ENCODE results near the gene P2RX1. TPM values are rescaled to one million over a fixed set of nuclear protein-coding genes. Genes with fewer than 3 reads are reported as not detected.

The P2RX1 gene
- total and polyA plus RNA-seq, 2 of the 4 experiments (the other 2 are of a cell fraction) = not detected

DNA sequence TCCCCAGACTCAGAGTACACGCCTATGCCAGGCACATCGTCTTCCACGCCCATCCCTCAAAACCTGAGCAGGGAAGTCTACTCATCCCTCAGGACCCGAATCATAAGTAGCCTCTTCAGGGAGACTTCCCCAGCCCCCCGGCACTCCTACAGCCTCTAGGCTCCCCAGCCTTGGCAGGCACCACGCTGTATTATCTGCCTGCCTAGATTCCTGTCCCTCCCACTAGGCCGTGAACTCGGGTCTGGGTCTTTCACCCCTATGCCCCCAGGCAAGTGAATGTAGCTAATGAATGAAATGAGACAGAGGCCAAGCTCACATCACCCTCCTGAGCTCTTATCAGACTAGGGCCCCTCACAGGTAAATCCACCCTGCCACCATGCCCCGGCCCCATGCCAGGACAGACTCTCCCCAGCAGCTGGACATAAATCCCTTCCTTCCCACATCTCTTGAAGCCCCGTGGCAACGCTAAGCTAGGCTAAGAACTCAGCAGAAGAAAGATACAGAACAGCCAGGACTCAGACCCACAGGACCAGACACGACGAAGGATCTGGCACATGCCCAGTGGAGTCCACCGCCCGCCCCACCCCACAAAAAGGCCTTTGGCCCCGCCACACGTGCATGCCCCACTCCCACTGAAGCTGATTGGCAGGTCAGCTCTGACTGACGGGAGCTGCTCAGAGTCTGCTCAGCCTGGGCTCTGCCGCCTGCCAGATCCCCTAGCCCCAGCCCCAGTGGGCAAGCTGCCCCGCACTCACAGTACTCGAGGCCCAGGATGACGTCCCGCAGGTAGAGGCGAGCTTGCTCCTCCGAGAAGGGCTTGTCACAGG, 36.5 kb downstream of the P2RX1 start:
- H4K20me1 ChIP-seq (ENCODE audit: insufficient read depth, low read length) = no peaks in the 10 kb centered on the region
- no peak overlapping the region for H2AK5ac ChIP-seq (ENCODE audit: low read depth, low read length)
- H3K4me1 ChIP-seq (ENCODE audit: control insufficient read depth, insufficient read depth, low read length) = peaks cover 5% of the 10 kb centered on the region; the same call in 1 of the 2 replicates
- 0 out of 4 replicates have a peak overlapping the region, but pooled peaks of 1 of the 2 experiments have one; percentile 3 for H4K8ac ChIP-seq (ENCODE audit: low read depth in 2 of 2, low read length in 2 of 2)
- 88% methylated on average over 9 of the region's 25 CpGs; no CpG with 5 or more reads in 1 of the 2 experiments for WGBS, 2 experiments (ENCODE audit: extremely low coverage in 2 of 2, insufficient read length in 1 of 2)
- H2AK9ac ChIP-seq (replicated peaks; ENCODE audit: low read depth, low read length, poor library complexity) = no peak overlapping the region
- H3K14ac ChIP-seq (replicated peaks; ENCODE audit: low read depth, low read length) = no peak overlapping the region
- H3K27me3 ChIP-seq (ENCODE audit: control insufficient read depth, insufficient read depth, low read length) = no peaks in the 10 kb centered on the region
- no TSS peak for BruUV-seq (replicated peaks)
- H4K5ac ChIP-seq (ENCODE audit: low read depth, low read length) = no peak overlapping the region
- dilution Hi-C loops (cut with HindIII; ENCODE audit: low sequenced_read_pairs, unreplicated experiment) (no loop called here), in situ Hi-C loops (cut with MboI; ENCODE audit: low sequenced_read_pairs) (no loop called here), intact Hi-C loops (cut with micrococcal nuclease) (no loop called here)
- ATAC-seq (ENCODE audit: low read depth) (no peak; the same call in 1 of the 2 replicates), DNase-seq (no peak)
- H3K9ac ChIP-seq (ENCODE audit: low read depth, low read length) = no peak overlapping the region
- H3K4ac ChIP-seq (ENCODE audit: low read depth, low read length) = no peak overlapping the region
- H2BK5ac ChIP-seq (ENCODE audit: low read depth, low read length, poor library complexity, severe bottlenecking) = no peak overlapping the region
- H3K4me3 ChIP-seq (ENCODE audit: insufficient read depth, low read depth, low read length) = no peak overlapping the region
- H3K56ac ChIP-seq (ENCODE audit: extremely low read depth, insufficient read depth, low read length) = no peak overlapping the region
- H3K23ac ChIP-seq (ENCODE audit: low read depth, low read length) = no peak overlapping the region
- no peaks in the 10 kb centered on the region for H3K79me1 ChIP-seq (ENCODE audit: low read depth in 1 of 2, low read length in 2 of 2)
- no peak overlapping the region for H3K27ac ChIP-seq (ENCODE audit: insufficient read depth, low read length)
- H2BK20ac ChIP-seq (ENCODE audit: low read depth, low read length) = no peak overlapping the region
- H4K91ac ChIP-seq (ENCODE audit: insufficient read depth, low read depth, low read length) = no peak overlapping the region
- TF ChIP-seq MAFK (IDR thresholded peaks at IDR 0.05; ENCODE audit: low read depth, low read length) = no peak
- TF ChIP-seq, protein P1, sequence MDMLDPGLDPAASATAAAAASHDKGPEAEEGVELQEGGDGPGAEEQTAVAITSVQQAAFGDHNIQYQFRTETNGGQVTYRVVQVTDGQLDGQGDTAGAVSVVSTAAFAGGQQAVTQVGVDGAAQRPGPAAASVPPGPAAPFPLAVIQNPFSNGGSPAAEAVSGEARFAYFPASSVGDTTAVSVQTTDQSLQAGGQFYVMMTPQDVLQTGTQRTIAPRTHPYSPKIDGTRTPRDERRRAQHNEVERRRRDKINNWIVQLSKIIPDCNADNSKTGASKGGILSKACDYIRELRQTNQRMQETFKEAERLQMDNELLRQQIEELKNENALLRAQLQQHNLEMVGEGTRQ (IDR thresholded peaks at IDR 0.05; ENCODE audit: low read depth, low read length) = no peak
- TF ChIP-seq CEBPB (IDR thresholded peaks at IDR 0.05; ENCODE audit: low read depth, low read length) = no peak
- no peak for TF ChIP-seq NFE2L2 (IDR thresholded peaks at IDR 0.05; ENCODE audit: low read depth, low read length)
- TF ChIP-seq, protein P2, sequence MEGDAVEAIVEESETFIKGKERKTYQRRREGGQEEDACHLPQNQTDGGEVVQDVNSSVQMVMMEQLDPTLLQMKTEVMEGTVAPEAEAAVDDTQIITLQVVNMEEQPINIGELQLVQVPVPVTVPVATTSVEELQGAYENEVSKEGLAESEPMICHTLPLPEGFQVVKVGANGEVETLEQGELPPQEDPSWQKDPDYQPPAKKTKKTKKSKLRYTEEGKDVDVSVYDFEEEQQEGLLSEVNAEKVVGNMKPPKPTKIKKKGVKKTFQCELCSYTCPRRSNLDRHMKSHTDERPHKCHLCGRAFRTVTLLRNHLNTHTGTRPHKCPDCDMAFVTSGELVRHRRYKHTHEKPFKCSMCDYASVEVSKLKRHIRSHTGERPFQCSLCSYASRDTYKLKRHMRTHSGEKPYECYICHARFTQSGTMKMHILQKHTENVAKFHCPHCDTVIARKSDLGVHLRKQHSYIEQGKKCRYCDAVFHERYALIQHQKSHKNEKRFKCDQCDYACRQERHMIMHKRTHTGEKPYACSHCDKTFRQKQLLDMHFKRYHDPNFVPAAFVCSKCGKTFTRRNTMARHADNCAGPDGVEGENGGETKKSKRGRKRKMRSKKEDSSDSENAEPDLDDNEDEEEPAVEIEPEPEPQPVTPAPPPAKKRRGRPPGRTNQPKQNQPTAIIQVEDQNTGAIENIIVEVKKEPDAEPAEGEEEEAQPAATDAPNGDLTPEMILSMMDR (conservative IDR thresholded peaks at IDR 0.05; ENCODE audit: low read depth, low read length) = no peak
- TF ChIP-seq RFX5 (IDR thresholded peaks at IDR 0.05; ENCODE audit: low read depth, low read length) = no peak
- TF ChIP-seq CHD1 (IDR thresholded peaks at IDR 0.05; ENCODE audit: low read depth, low read length) = no peak
- TF ChIP-seq FOS (IDR thresholded peaks at IDR 0.05; ENCODE audit: low read depth, low read length) = no peak
- no peak for TF ChIP-seq MAZ (IDR thresholded peaks at IDR 0.05; ENCODE audit: borderline replicate concordance, low read depth, low read length)
- no peak for TF ChIP-seq RAD21 (IDR thresholded peaks at IDR 0.05; ENCODE audit: low read length)
- no peak for TF ChIP-seq BHLHE40 (IDR thresholded peaks at IDR 0.05; ENCODE audit: low read depth, low read length)
- no peak for TF ChIP-seq RCOR1 (IDR thresholded peaks at IDR 0.05; ENCODE audit: insufficient replicate concordance, low read length)
- no peak for TF ChIP-seq POLR2A (IDR thresholded peaks at IDR 0.05; ENCODE audit: low read depth, low read length)
- no peak for TF ChIP-seq SMC3 (IDR thresholded peaks at IDR 0.05; ENCODE audit: low read depth, low read length)
- TF ChIP-seq, protein P3, sequence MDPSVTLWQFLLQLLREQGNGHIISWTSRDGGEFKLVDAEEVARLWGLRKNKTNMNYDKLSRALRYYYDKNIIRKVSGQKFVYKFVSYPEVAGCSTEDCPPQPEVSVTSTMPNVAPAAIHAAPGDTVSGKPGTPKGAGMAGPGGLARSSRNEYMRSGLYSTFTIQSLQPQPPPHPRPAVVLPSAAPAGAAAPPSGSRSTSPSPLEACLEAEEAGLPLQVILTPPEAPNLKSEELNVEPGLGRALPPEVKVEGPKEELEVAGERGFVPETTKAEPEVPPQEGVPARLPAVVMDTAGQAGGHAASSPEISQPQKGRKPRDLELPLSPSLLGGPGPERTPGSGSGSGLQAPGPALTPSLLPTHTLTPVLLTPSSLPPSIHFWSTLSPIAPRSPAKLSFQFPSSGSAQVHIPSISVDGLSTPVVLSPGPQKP (IDR thresholded peaks at IDR 0.05; ENCODE audit: borderline replicate concordance, low read depth, low read length) = no peak
- POLR2A ChIA-PET (ENCODE audit: unreplicated experiment) = no interaction called here
- peak overlapping the region; percentile 40 for H2AFZ ChIP-seq (replicated peaks; ENCODE audit: low read length, poor library complexity)
- no peak overlapping the region for H2BK120ac ChIP-seq (ENCODE audit: low read depth, low read length)
- no peaks in the 10 kb centered on the region for H3K9me3 ChIP-seq (ENCODE audit: control insufficient read depth, insufficient read depth, low read length)
- no peak overlapping the region for H3K4me2 ChIP-seq (ENCODE audit: low read depth, low read length)
- H2BK15ac ChIP-seq (ENCODE audit: low read depth, low read length) = no peak overlapping the region
- CTCF ChIA-PET = interaction anchor here (0.6 kb wide), 1 partner anchor 180 kb away, joined by 4 read pairs; no protein-coding TSS in a partner anchor
- no peak overlapping the region for H3K18ac ChIP-seq (ENCODE audit: low read depth, low read length)
- 0 out of 2 replicates have a peak, but pooled peaks cover 4% of the 10 kb centered on the region for H3K9me1 ChIP-seq (ENCODE audit: insufficient read depth, low read length)
- H3K36me3 ChIP-seq (ENCODE audit: control insufficient read depth, insufficient read depth, low read length) = peaks cover 14% of the 10 kb centered on the region
